Renal cortex interstitium (tissue), 15 donors: Measurements from ENCODE around the gene MGST3. TPM values are rescaled to one million over a fixed set of nuclear protein-coding genes. Genes with fewer than 3 reads are reported as not detected.
"Not testable (repeated sequence)": the region's sequence is repeated elsewhere in the genome, so short reads cannot be mapped to it uniquely, and the experiment has no call there.

Source experiments
- DNase-seq, 11 donors: peaks; one replicate each; pipeline ENCODE4 v3.0.0-alpha.2; 2013; ENCODE audit warnings: low read depth in 9 of 11, low spot score in 4 of 11; ENCODE audit errors: extremely low read depth in 1 of 11
- long read RNA-seq, 16 experiments: transcript quantifications; one replicate each; lab custom pipeline, GENCODE V29; 2026
- polyA plus RNA-seq, 3 donors: library from polyadenylated mRNA; unstranded; fragments of 120-200 nt; gene quantifications; one replicate each; pipeline ENCODE4 v1.2.1, GENCODE V29; 2013; ENCODE audit not compliant: insufficient read length in 3 of 3

MGST3 gene
- polyA plus RNA-seq = 100 to 1,000 TPM; 196 to 221 (median 202) TPM
- long read RNA-seq, donor 1, transcript MGST3-205 (6 exons, 1,015 nt) = major isoform, 98 of 187 reads
- long read RNA-seq, donor 1, partial matches to known transcripts = 55 of 187 reads
- long read RNA-seq, donor 1, other reads (novel, unspliced or antisense) = 24 of 187 reads
- long read RNA-seq, donor 2, transcript MGST3-211 (2 exons, 772 nt) = minor isoform, 7 of 155 reads
- long read RNA-seq, donor 2, transcript MGST3-205 (6 exons, 1,015 nt) = major isoform, 107 of 155 reads
- long read RNA-seq, donor 2, partial matches to known transcripts = 26 of 155 reads
- long read RNA-seq, donor 2, other reads (novel, unspliced or antisense) = 12 of 155 reads
- long read RNA-seq, donor 3, transcript MGST3-205 (6 exons, 1,015 nt) = major isoform, 217 of 282 reads
- long read RNA-seq, donor 3, partial matches to known transcripts = 41 of 282 reads
- long read RNA-seq, donor 3, other reads (novel, unspliced or antisense) = 15 of 282 reads
- long read RNA-seq, donor 4, transcript MGST3-213 (1 exons, 3,101 nt) = minor isoform, 8 of 146 reads
- long read RNA-seq, donor 4, transcript MGST3-205 (6 exons, 1,015 nt) = major isoform, 118 of 146 reads
- long read RNA-seq, donor 4, partial matches to known transcripts = 19 of 146 reads
- long read RNA-seq, donor 4, other reads (novel, unspliced or antisense) = 0 of 146 reads
- long read RNA-seq, donor 5 = 0 reads
- long read RNA-seq, donor 6, transcript MGST3-211 (2 exons, 772 nt) = minor isoform, 5 of 167 reads
- long read RNA-seq, donor 6, transcript MGST3-205 (6 exons, 1,015 nt) = major isoform, 109 of 167 reads
- long read RNA-seq, donor 6, transcript MGST3-213 (1 exons, 3,101 nt) = minor isoform, 15 of 167 reads
- long read RNA-seq, donor 6, partial matches to known transcripts = 31 of 167 reads
- long read RNA-seq, donor 6, other reads (novel, unspliced or antisense) = 0 of 167 reads
- long read RNA-seq, donor 7, transcript MGST3-211 (2 exons, 772 nt) = minor isoform, 6 of 419 reads
- long read RNA-seq, donor 7, transcript MGST3-205 (6 exons, 1,015 nt) = major isoform, 206 of 419 reads
- long read RNA-seq, donor 7, partial matches to known transcripts = 144 of 419 reads
- long read RNA-seq, donor 7, other reads (novel, unspliced or antisense) = 53 of 419 reads
- long read RNA-seq, donor 8, transcript MGST3-213 (1 exons, 3,101 nt) = minor isoform, 6 of 292 reads
- long read RNA-seq, donor 8, transcript MGST3-205 (6 exons, 1,015 nt) = major isoform, 207 of 292 reads
- long read RNA-seq, donor 8, transcript MGST3-207 (2 exons, 1,002 nt) = minor isoform, 5 of 292 reads
- long read RNA-seq, donor 8, transcript MGST3-211 (2 exons, 772 nt) = minor isoform, 5 of 292 reads
- long read RNA-seq, donor 8, partial matches to known transcripts = 54 of 292 reads
- long read RNA-seq, donor 8, other reads (novel, unspliced or antisense) = 11 of 292 reads
- long read RNA-seq, donor 9, transcript MGST3-205 (6 exons, 1,015 nt) = major isoform, 160 of 193 reads
- long read RNA-seq, donor 9, partial matches to known transcripts = 28 of 193 reads
- long read RNA-seq, donor 9, other reads (novel, unspliced or antisense) = 0 of 193 reads
- long read RNA-seq, donor 10, transcript MGST3-211 (2 exons, 772 nt) = minor isoform, 5 of 217 reads
- long read RNA-seq, donor 10, transcript MGST3-205 (6 exons, 1,015 nt) = major isoform, 170 of 217 reads
- long read RNA-seq, donor 10, partial matches to known transcripts = 27 of 217 reads
- long read RNA-seq, donor 10, other reads (novel, unspliced or antisense) = 5 of 217 reads
- long read RNA-seq, donor 11, transcript MGST3-205 (6 exons, 1,015 nt) = major isoform, 74 of 86 reads
- long read RNA-seq, donor 11, partial matches to known transcripts = 8 of 86 reads
- long read RNA-seq, donor 11, other reads (novel, unspliced or antisense) = 0 of 86 reads
- long read RNA-seq, donor 12, transcript MGST3-205 (6 exons, 1,015 nt) = major isoform, 66 of 87 reads
- long read RNA-seq, donor 12, partial matches to known transcripts = 16 of 87 reads
- long read RNA-seq, donor 12, other reads (novel, unspliced or antisense) = 0 of 87 reads
- long read RNA-seq, donor 13, transcript MGST3-211 (2 exons, 772 nt) = minor isoform, 7 of 483 reads
- long read RNA-seq, donor 13, transcript MGST3-205 (6 exons, 1,015 nt) = major isoform, 232 of 483 reads
- long read RNA-seq, donor 13, partial matches to known transcripts = 163 of 483 reads
- long read RNA-seq, donor 13, other reads (novel, unspliced or antisense) = 73 of 483 reads
- long read RNA-seq, donor 14, transcript MGST3-205 (6 exons, 1,015 nt) = major isoform, 155 of 184 reads
- long read RNA-seq, donor 14, partial matches to known transcripts = 20 of 184 reads
- long read RNA-seq, donor 14, other reads (novel, unspliced or antisense) = 5 of 184 reads
- long read RNA-seq, donor 15, transcript MGST3-205 (6 exons, 1,015 nt) = major isoform, 64 of 78 reads
- long read RNA-seq, donor 15, partial matches to known transcripts = 8 of 78 reads
- long read RNA-seq, donor 15, other reads (novel, unspliced or antisense) = 0 of 78 reads
- long read RNA-seq, donor 16, transcript MGST3-207 (2 exons, 1,002 nt) = minor isoform, 5 of 406 reads
- long read RNA-seq, donor 16, transcript MGST3-213 (1 exons, 3,101 nt) = minor isoform, 21 of 406 reads
- long read RNA-seq, donor 16, transcript MGST3-205 (6 exons, 1,015 nt) = major isoform, 309 of 406 reads
- long read RNA-seq, donor 16, partial matches to known transcripts = 35 of 406 reads
- long read RNA-seq, donor 16, other reads (novel, unspliced or antisense) = 28 of 406 reads

- peak; percentile 85 to 98 (median 94) for DNase-seq
Measured at GRCh38 chr1:165630629-165631341, at the start of gene MGST3. TSS of gene MGST3 (plus strand) at chr1:165631234. CDS start at chr1:165649848, 18,614 bp downstream.

GRCh38 chr1:165581926-165582325 is 49.1 kb upstream of the MGST3 start:
- no peak for DNase-seq

GRCh38 chr1:165586398-165586797 is 44.6 kb upstream of the MGST3 start:
- DNase-seq = no peak

- DNase-seq = not testable (repeated sequence)
Measured at GRCh38 chr1:165591391-165591790, 39.6 kb upstream of the MGST3 start.

GRCh38 chr1:165592945-165593823 is 37.9 kb upstream of the MGST3 start:
- DNase-seq = peak in 10 of 11 donors; percentile 53 to 80 (median 68)

- DNase-seq = no peak
Measured at GRCh38 chr1:165595246-165595938, 35.6 kb upstream of the MGST3 start.

GRCh38 chr1:165597883-165598675 is 33.0 kb upstream of the MGST3 start:
- peak; percentile 88 to 98 (median 95) for DNase-seq

- no peak for DNase-seq
Measured at GRCh38 chr1:165598676-165599059, 32.4 kb upstream of the MGST3 start.

GRCh38 chr1:165600793-165601192 is 30.2 kb upstream of the MGST3 start:
- no peak for DNase-seq

- no peak for DNase-seq
Measured at GRCh38 chr1:165603810-165604209, 27.2 kb upstream of the MGST3 start.

GRCh38 chr1:165605246-165605645 is 25.8 kb upstream of the MGST3 start:
- DNase-seq = no peak

- DNase-seq = not testable (repeated sequence)
Measured at GRCh38 chr1:165606676-165607075, 24.4 kb upstream of the MGST3 start.

- DNase-seq = no peak
Measured at GRCh38 chr1:165610866-165611265, 20.2 kb upstream of the MGST3 start.
